Keratinocyte (primary cell): ENCODE measurements around the gene MAGEA6. TPM values are rescaled to one million over a fixed set of nuclear protein-coding genes. Genes with fewer than 3 reads are reported as not detected.
"Not testable (repeated sequence)": the region's sequence is repeated elsewhere in the genome, so short reads cannot be mapped to it uniquely, and the experiment has no call there.

Experiments used
- DNase-seq: peaks from one replicate; pipeline ENCODE4 v3.0.0-alpha.2; 2011; ENCODE audit warnings: low read depth, missing footprints, low spot score
- FAIRE-seq: peaks from 2 replicates; lab custom pipeline; 2011; peaks lifted over from hg19 to GRCh38; lab: Jason Lieb, UNC
- H2AFZ ChIP-seq: 2 replicates; pipeline ENCODE4 v1.6.0; 2012; ENCODE audit warnings: low read length, control low read depth, inconsistent platforms; ENCODE audit not compliant: control insufficient read depth
- H3K27ac ChIP-seq: 2 replicates; pipeline ENCODE4 v1.5.1; 2011; ENCODE audit warnings: low read length; ENCODE audit not compliant: control insufficient read depth, insufficient read depth
- H3K27me3 ChIP-seq: 3 replicates; pipeline ENCODE4 v1.6.0; 2011; ENCODE audit warnings: low read length; ENCODE audit not compliant: control insufficient read depth, insufficient read depth; ENCODE audit errors: extremely low read depth
- H3K36me3 ChIP-seq, 2 experiments: 2 replicates in 1 of 2; 3 replicates in 1 of 2; pipeline ENCODE4 v1.5.1; 2011; ENCODE audit warnings: low read length in 2 of 2, mild to moderate bottlenecking in 1 of 2; ENCODE audit not compliant: control insufficient read depth in 2 of 2, insufficient read depth in 2 of 2; ENCODE audit errors: extremely low read depth in 1 of 2
- H3K4me1 ChIP-seq: 3 replicates; pipeline ENCODE4 v1.5.1; 2011; ENCODE audit warnings: low read length; ENCODE audit not compliant: control insufficient read depth, insufficient read depth; ENCODE audit errors: extremely low read depth
- H3K4me2 ChIP-seq: 3 replicates; pipeline ENCODE4 v1.6.0; 2011; ENCODE audit warnings: low read depth, low read length; ENCODE audit not compliant: control insufficient read depth, insufficient read depth; ENCODE audit errors: extremely low read depth
- H3K4me3 ChIP-seq, 3 experiments: fragments of 200-600 bp in 1 of 3; sonication (generic) in 1 of 3; 2 replicates in 2 of 3; 3 replicates in 1 of 3; pipeline ENCODE4 v1.5.1; 2011 to 2016; ENCODE audit warnings: low read length in 3 of 3, mild to moderate bottlenecking in 3 of 3, control low read depth in 2 of 3, inconsistent platforms in 1 of 3, low read depth in 1 of 3, mixed read lengths in 1 of 3, mixed run types in 1 of 3, moderate library complexity in 1 of 3; ENCODE audit not compliant: control insufficient read depth in 2 of 3, insufficient read depth in 2 of 3; ENCODE audit errors: extremely low read depth in 1 of 3
- H3K79me2 ChIP-seq: 2 replicates; pipeline ENCODE4 v1.6.0; 2012; ENCODE audit warnings: low read length; ENCODE audit not compliant: control insufficient read depth, insufficient read depth
- H3K9ac ChIP-seq: 3 replicates; pipeline ENCODE4 v1.6.0; 2011; ENCODE audit warnings: low read length; ENCODE audit not compliant: control insufficient read depth, insufficient read depth; ENCODE audit errors: extremely low read depth
- H3K9me1 ChIP-seq: 3 replicates; pipeline ENCODE4 v1.6.0; 2011; ENCODE audit warnings: low read length; ENCODE audit not compliant: control insufficient read depth, insufficient read depth; ENCODE audit errors: extremely low read depth
- H3K9me3 ChIP-seq: 2 replicates; pipeline ENCODE4 v1.5.1; 2012; ENCODE audit warnings: low read depth, low read length; ENCODE audit not compliant: control insufficient read depth
- H4K20me1 ChIP-seq: 3 replicates; pipeline ENCODE4 v1.6.0; 2011; ENCODE audit warnings: low read length; ENCODE audit not compliant: control insufficient read depth, insufficient read depth; ENCODE audit errors: extremely low read depth
- EZH2 ChIP-seq: IDR thresholded peaks from one replicate; pipeline ENCODE4 v1.6.1; 2012; ENCODE audit warnings: inconsistent platforms, mild to moderate bottlenecking, low read length, moderate library complexity
- dilution Hi-C: fragments of 300-500 bp; cut with MboI; formaldehyde crosslinking; loops from one replicate; pipeline ENCODE4 v1.7.0; 2020; ENCODE audit warnings: low sequenced_read_pairs; ENCODE audit not compliant: extremely low pct_ligation_motif_present
- polyA plus RNA-seq, 5 experiments: library from polyadenylated mRNA; depleted of rRNA in 3 of 5; stranded (reverse) in 3 of 5; stranded (forward) in 1 of 5; unstranded in 1 of 5; fragments of >200 nt; gene quantifications; 1 replicate in 1 of 5; 2 replicates in 3 of 5; 3 replicates in 1 of 5; pipeline versions ENCODE4 v1.2.1 to v1.2.3, GENCODE V29; 2011 to 2012; ENCODE audit warnings: missing spikeins in 2 of 5, low read depth in 1 of 5, low replicate concordance in 1 of 5
- TF ChIP-seq, protein P1 (sequence below), 3 experiments: IDR thresholded peaks in 1 of 3; conservative IDR thresholded peaks in 1 of 3; optimal IDR thresholded peaks in 1 of 3; 2 replicates in 2 of 3; 3 replicates in 1 of 3; pipeline versions ENCODE3 to v1.5.1; 2011; ENCODE audit warnings: low read length in 3 of 3, mild to moderate bottlenecking in 3 of 3, moderate library complexity in 2 of 3, control low read depth in 1 of 3, inconsistent platforms in 1 of 3; ENCODE audit not compliant: insufficient read depth in 2 of 3; ENCODE audit errors: extremely low read depth in 1 of 3

Gene MAGEA6
- polyA plus RNA-seq, 1 donor (not counting 4 experiments of a cell fraction or from before 2014, with no cell fraction given), result not detected

DNA sequence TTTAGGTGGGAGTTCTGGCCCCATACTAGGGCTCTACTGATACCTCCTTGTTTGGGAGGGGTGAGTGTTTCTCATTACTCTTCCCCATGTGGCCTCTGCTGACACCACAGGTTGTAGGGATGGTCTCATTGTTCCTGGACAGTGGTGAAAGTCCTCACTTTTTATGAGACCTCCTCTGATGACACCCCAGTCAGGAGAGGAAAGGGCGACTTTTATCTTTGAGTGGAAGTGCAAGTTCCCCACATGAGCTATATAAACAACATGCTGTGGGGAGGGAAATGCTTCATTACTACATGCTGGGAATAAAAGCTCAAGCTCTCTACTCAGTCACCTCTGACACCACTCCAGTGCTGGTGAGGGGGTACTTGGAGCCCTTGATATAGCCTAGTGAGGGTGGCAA is 29.5 kb upstream of the MAGEA6 start:
- H3K36me3 ChIP-seq, result no peaks in the 10 kb centered on the region
- no peaks in the 10 kb centered on the region for H3K79me2 ChIP-seq
- no peak overlapping the region for H2AFZ ChIP-seq
- dilution Hi-C loops, result no loop called here
- no peak for TF ChIP-seq EZH2
- TF ChIP-seq, protein P1, sequence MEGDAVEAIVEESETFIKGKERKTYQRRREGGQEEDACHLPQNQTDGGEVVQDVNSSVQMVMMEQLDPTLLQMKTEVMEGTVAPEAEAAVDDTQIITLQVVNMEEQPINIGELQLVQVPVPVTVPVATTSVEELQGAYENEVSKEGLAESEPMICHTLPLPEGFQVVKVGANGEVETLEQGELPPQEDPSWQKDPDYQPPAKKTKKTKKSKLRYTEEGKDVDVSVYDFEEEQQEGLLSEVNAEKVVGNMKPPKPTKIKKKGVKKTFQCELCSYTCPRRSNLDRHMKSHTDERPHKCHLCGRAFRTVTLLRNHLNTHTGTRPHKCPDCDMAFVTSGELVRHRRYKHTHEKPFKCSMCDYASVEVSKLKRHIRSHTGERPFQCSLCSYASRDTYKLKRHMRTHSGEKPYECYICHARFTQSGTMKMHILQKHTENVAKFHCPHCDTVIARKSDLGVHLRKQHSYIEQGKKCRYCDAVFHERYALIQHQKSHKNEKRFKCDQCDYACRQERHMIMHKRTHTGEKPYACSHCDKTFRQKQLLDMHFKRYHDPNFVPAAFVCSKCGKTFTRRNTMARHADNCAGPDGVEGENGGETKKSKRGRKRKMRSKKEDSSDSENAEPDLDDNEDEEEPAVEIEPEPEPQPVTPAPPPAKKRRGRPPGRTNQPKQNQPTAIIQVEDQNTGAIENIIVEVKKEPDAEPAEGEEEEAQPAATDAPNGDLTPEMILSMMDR (optimal IDR thresholded peaks at IDR 0.05 in 1 of 3, IDR thresholded peaks at IDR 0.05 in 1 of 3, conservative IDR thresholded peaks at IDR 0.05 in 1 of 3; ENCODE audit: extremely low read depth in 1 of 3, insufficient read depth in 2 of 3, low read length in 3 of 3), result no peak
- no peak overlapping the region for H3K27ac ChIP-seq
- H3K4me3 ChIP-seq, result no peak overlapping the region
- no peaks in the 10 kb centered on the region for H3K9me3 ChIP-seq
- H3K9me1 ChIP-seq, result no peaks in the 10 kb centered on the region
- H3K4me2 ChIP-seq, result no peak overlapping the region
- no peak for FAIRE-seq
- H4K20me1 ChIP-seq, result no peaks in the 10 kb centered on the region
- H3K4me1 ChIP-seq, result no peaks in the 10 kb centered on the region
- DNase-seq, result no peak
- H3K9ac ChIP-seq, result no peak overlapping the region
- no peaks in the 10 kb centered on the region for H3K27me3 ChIP-seq

DNA sequence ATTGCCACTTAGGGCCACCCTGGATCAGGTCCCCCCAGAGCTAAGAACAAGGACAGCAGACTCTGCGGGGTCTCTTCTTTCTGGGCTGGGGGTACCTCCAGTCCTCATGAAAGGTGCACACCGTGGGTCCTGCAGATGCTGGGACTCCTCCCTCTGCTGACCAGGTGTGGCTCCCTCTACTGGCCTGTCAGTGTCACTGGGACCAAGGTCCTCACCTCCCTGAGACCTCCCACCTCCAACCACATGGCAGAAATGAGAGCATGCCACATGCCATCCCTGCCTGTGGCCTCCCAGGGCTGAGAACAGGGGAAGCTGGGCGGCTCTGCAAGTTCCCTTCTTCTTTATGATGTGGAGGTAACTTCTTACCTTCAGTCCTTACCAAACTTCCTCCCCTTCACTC is 17.6 kb upstream of the MAGEA6 start:
- H3K4me1 ChIP-seq, H3K27ac ChIP-seq, dilution Hi-C loops, H3K9me3 ChIP-seq, H3K79me2 ChIP-seq, H3K36me3 ChIP-seq, H2AFZ ChIP-seq, H3K4me2 ChIP-seq, H3K9me1 ChIP-seq, H4K20me1 ChIP-seq, H3K4me3 ChIP-seq, DNase-seq, H3K27me3 ChIP-seq, FAIRE-seq, H3K9ac ChIP-seq: not testable (repeated sequence)

DNA sequence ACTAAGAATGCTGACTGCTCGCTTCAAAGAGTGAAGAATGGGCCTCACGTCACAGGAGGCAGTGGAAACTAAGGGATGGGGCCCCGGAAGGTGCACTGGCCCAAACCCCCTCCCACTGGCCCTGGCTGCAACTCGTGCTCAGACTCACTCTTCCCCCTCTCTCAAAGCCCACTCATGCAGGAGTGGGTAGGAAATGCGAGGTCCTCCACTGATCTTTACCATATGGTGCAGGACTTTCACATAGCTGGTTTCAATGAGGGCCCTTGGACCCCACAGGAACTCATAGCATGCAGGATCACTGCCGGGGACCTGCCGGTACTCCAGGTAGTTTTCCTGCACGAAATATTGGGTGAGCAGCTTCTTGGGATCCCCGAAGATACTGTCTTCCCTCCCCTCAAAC is 2.9 kb downstream of the MAGEA6 start:
- H3K9me1 ChIP-seq, H3K9ac ChIP-seq, H4K20me1 ChIP-seq, DNase-seq, H3K4me2 ChIP-seq, FAIRE-seq, dilution Hi-C loops, H3K27me3 ChIP-seq, H3K4me1 ChIP-seq, H3K79me2 ChIP-seq, H3K9me3 ChIP-seq, H3K4me3 ChIP-seq, H2AFZ ChIP-seq, H3K27ac ChIP-seq, H3K36me3 ChIP-seq: not testable (repeated sequence)

DNA sequence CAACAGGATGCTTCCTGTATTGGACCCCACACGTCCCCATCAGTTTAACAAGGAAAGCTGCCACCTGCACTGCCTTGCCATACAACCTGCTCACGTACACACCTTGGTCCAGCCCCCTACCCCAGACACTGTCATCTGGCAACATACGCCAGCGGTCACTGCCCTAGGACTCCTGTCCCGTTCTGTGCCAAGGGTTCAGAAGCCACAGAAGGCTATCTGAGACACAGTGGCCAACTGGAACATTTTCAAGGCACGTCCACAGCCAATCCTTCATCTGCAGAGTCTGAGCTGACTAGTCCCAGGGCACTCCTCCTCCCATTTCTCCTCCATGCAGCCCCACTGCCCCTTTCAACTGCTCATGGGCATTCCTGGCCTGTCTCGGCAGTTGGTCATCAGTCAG is 7.9 kb downstream of the MAGEA6 start:
- H3K4me3 ChIP-seq, H3K79me2 ChIP-seq, H3K27me3 ChIP-seq, FAIRE-seq, H3K4me2 ChIP-seq, H3K4me1 ChIP-seq, H2AFZ ChIP-seq, H3K9me1 ChIP-seq, DNase-seq, dilution Hi-C loops, H3K36me3 ChIP-seq, H4K20me1 ChIP-seq, H3K9ac ChIP-seq, H3K9me3 ChIP-seq, H3K27ac ChIP-seq: not testable (repeated sequence)
